Keratinocyte (primary cell): ENCODE measurements around the gene HES3. TPM values are rescaled to one million over a fixed set of nuclear protein-coding genes. Genes with fewer than 3 reads are reported as not detected.

Source experiments
- DNase-seq: peaks from one replicate; pipeline ENCODE4 v3.0.0-alpha.2; 2011; ENCODE audit warnings: low read depth, missing footprints, low spot score
- FAIRE-seq: peaks from 2 replicates; lab custom pipeline; 2011; peaks lifted over from hg19 to GRCh38; lab: Jason Lieb, UNC
- H2AFZ ChIP-seq: 2 replicates; pipeline ENCODE4 v1.6.0; 2012; ENCODE audit warnings: low read length, control low read depth, inconsistent platforms; ENCODE audit not compliant: control insufficient read depth
- H3K27ac ChIP-seq: 2 replicates; pipeline ENCODE4 v1.5.1; 2011; ENCODE audit warnings: low read length; ENCODE audit not compliant: control insufficient read depth, insufficient read depth
- H3K27me3 ChIP-seq: 3 replicates; pipeline ENCODE4 v1.6.0; 2011; ENCODE audit warnings: low read length; ENCODE audit not compliant: control insufficient read depth, insufficient read depth; ENCODE audit errors: extremely low read depth
- H3K36me3 ChIP-seq, 2 experiments: 2 replicates in 1 of 2; 3 replicates in 1 of 2; pipeline ENCODE4 v1.5.1; 2011; ENCODE audit warnings: low read length in 2 of 2, mild to moderate bottlenecking in 1 of 2; ENCODE audit not compliant: control insufficient read depth in 2 of 2, insufficient read depth in 2 of 2; ENCODE audit errors: extremely low read depth in 1 of 2
- H3K4me1 ChIP-seq: 3 replicates; pipeline ENCODE4 v1.5.1; 2011; ENCODE audit warnings: low read length; ENCODE audit not compliant: control insufficient read depth, insufficient read depth; ENCODE audit errors: extremely low read depth
- H3K4me2 ChIP-seq: 3 replicates; pipeline ENCODE4 v1.6.0; 2011; ENCODE audit warnings: low read depth, low read length; ENCODE audit not compliant: control insufficient read depth, insufficient read depth; ENCODE audit errors: extremely low read depth
- H3K4me3 ChIP-seq, 3 experiments: fragments of 200-600 bp in 1 of 3; sonication (generic) in 1 of 3; 2 replicates in 2 of 3; 3 replicates in 1 of 3; pipeline ENCODE4 v1.5.1; 2011 to 2016; ENCODE audit warnings: low read length in 3 of 3, mild to moderate bottlenecking in 3 of 3, control low read depth in 2 of 3, inconsistent platforms in 1 of 3, low read depth in 1 of 3, mixed read lengths in 1 of 3, mixed run types in 1 of 3, moderate library complexity in 1 of 3; ENCODE audit not compliant: control insufficient read depth in 2 of 3, insufficient read depth in 2 of 3; ENCODE audit errors: extremely low read depth in 1 of 3
- H3K79me2 ChIP-seq: 2 replicates; pipeline ENCODE4 v1.6.0; 2012; ENCODE audit warnings: low read length; ENCODE audit not compliant: control insufficient read depth, insufficient read depth
- H3K9ac ChIP-seq: 3 replicates; pipeline ENCODE4 v1.6.0; 2011; ENCODE audit warnings: low read length; ENCODE audit not compliant: control insufficient read depth, insufficient read depth; ENCODE audit errors: extremely low read depth
- H3K9me1 ChIP-seq: 3 replicates; pipeline ENCODE4 v1.6.0; 2011; ENCODE audit warnings: low read length; ENCODE audit not compliant: control insufficient read depth, insufficient read depth; ENCODE audit errors: extremely low read depth
- H3K9me3 ChIP-seq: 2 replicates; pipeline ENCODE4 v1.5.1; 2012; ENCODE audit warnings: low read depth, low read length; ENCODE audit not compliant: control insufficient read depth
- H4K20me1 ChIP-seq: 3 replicates; pipeline ENCODE4 v1.6.0; 2011; ENCODE audit warnings: low read length; ENCODE audit not compliant: control insufficient read depth, insufficient read depth; ENCODE audit errors: extremely low read depth
- EZH2 ChIP-seq: IDR thresholded peaks from one replicate; pipeline ENCODE4 v1.6.1; 2012; ENCODE audit warnings: inconsistent platforms, mild to moderate bottlenecking, low read length, moderate library complexity
- dilution Hi-C: fragments of 300-500 bp; cut with MboI; formaldehyde crosslinking; loops from one replicate; pipeline ENCODE4 v1.7.0; 2020; ENCODE audit warnings: low sequenced_read_pairs; ENCODE audit not compliant: extremely low pct_ligation_motif_present
- polyA plus RNA-seq, 5 experiments: library from polyadenylated mRNA; depleted of rRNA in 3 of 5; stranded (reverse) in 3 of 5; stranded (forward) in 1 of 5; unstranded in 1 of 5; fragments of >200 nt; gene quantifications; 1 replicate in 1 of 5; 2 replicates in 3 of 5; 3 replicates in 1 of 5; pipeline versions ENCODE4 v1.2.1 to v1.2.3, GENCODE V29; 2011 to 2012; ENCODE audit warnings: missing spikeins in 2 of 5, low read depth in 1 of 5, low replicate concordance in 1 of 5
- TF ChIP-seq, protein P1 (sequence below), 3 experiments: IDR thresholded peaks in 1 of 3; conservative IDR thresholded peaks in 1 of 3; optimal IDR thresholded peaks in 1 of 3; 2 replicates in 2 of 3; 3 replicates in 1 of 3; pipeline versions ENCODE3 to v1.5.1; 2011; ENCODE audit warnings: low read length in 3 of 3, mild to moderate bottlenecking in 3 of 3, moderate library complexity in 2 of 3, control low read depth in 1 of 3, inconsistent platforms in 1 of 3; ENCODE audit not compliant: insufficient read depth in 2 of 3; ENCODE audit errors: extremely low read depth in 1 of 3

The HES3 gene
- polyA plus RNA-seq, 1 donor (not counting 4 experiments of a cell fraction or from before 2014, with no cell fraction given) = not detected

GRCh38 chr1:6258675-6259074 lies 14.7 kb downstream of the HES3 start:
- TF ChIP-seq EZH2 = no peak
- TF ChIP-seq, protein P1, sequence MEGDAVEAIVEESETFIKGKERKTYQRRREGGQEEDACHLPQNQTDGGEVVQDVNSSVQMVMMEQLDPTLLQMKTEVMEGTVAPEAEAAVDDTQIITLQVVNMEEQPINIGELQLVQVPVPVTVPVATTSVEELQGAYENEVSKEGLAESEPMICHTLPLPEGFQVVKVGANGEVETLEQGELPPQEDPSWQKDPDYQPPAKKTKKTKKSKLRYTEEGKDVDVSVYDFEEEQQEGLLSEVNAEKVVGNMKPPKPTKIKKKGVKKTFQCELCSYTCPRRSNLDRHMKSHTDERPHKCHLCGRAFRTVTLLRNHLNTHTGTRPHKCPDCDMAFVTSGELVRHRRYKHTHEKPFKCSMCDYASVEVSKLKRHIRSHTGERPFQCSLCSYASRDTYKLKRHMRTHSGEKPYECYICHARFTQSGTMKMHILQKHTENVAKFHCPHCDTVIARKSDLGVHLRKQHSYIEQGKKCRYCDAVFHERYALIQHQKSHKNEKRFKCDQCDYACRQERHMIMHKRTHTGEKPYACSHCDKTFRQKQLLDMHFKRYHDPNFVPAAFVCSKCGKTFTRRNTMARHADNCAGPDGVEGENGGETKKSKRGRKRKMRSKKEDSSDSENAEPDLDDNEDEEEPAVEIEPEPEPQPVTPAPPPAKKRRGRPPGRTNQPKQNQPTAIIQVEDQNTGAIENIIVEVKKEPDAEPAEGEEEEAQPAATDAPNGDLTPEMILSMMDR (optimal IDR thresholded peaks at IDR 0.05 in 1 of 3, IDR thresholded peaks at IDR 0.05 in 1 of 3, conservative IDR thresholded peaks at IDR 0.05 in 1 of 3; ENCODE audit: extremely low read depth in 1 of 3, insufficient read depth in 2 of 3, low read length in 3 of 3) = no peak
- Histone ChIP-seq H4K20me1 (no peaks in the 10 kb centered on the region), H3K79me2 (no peaks in the 10 kb centered on the region), H3K9me1 (peaks cover 3% of the 10 kb centered on the region), H3K27ac (peak overlapping the region; percentile 26), H3K4me1 (peaks cover 18% of the 10 kb centered on the region), H3K4me3 (no peak overlapping the region), H2AFZ (no peak overlapping the region), H3K9me3 (no peaks in the 10 kb centered on the region), H3K4me2 (peak overlapping the region; percentile 78), H3K27me3 (no peaks in the 10 kb centered on the region), H3K36me3 (peaks cover 3% of the 10 kb centered on the region in 2 experiments), H3K9ac (no peak overlapping the region)
- peak; percentile 53 for DNase-seq
- FAIRE-seq = peak; percentile 95
- dilution Hi-C loops = no loop called here

DNA sequence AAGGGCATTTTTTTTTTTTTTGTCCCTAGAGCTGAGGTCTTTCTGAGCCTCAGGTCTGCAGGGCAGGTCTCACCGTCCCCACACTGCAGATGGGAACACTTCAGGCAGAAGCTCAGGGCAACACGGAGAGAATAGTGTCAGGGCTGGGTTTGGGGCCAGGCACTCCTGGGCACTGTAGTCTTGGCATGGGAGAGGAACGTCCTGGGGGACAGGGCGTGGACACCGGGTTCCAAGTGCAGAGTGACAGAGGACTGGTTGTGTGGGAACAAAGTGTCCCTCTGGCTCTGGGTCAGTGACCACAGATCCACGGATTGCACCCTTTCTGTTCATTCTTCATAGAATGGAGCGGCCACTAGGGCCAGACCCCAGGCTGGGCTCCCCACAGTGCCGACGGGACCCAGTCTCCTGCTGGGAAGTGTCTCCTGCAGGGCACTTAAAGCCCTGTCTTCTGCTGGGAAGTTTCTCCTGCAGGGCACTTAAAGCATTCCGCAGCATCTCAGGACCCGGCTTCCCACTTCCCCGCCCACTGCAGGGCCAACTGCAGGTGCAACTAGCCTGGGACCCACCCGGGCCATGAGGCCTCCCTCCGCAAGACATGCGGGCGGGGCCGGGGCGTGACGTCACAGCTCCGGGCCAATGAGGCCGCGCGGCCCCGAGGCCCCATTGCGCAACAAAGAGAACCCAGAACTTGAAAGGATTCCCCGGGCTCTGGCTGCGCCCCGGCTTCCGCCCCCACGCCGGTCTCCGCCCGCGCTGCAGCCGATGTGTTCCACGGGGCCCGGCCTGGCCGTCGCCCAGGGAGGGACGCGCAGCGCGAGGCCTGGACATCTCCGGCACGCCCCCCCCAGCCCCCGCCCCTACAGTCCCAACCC lies 15.7 kb downstream of the HES3 start:
- no peaks in the 10 kb centered on the region for H4K20me1 ChIP-seq
- DNase-seq (peak; percentile 80), FAIRE-seq (no peak)
- no peak overlapping the region for H3K27ac ChIP-seq
- peaks cover 0 to 5% of the 10 kb centered on the region in 2 experiments for H3K36me3 ChIP-seq
- peak overlapping the region; percentile 44 for H3K9ac ChIP-seq
- dilution Hi-C loops = no loop called here
- H3K9me3 ChIP-seq = no peaks in the 10 kb centered on the region
- no peak overlapping the region for H2AFZ ChIP-seq
- TF ChIP-seq, protein P1 (optimal IDR thresholded peaks at IDR 0.05 in 1 of 3, IDR thresholded peaks at IDR 0.05 in 1 of 3, conservative IDR thresholded peaks at IDR 0.05 in 1 of 3; ENCODE audit: extremely low read depth in 1 of 3, insufficient read depth in 2 of 3, low read length in 3 of 3) = no peak
- no peaks in the 10 kb centered on the region for H3K27me3 ChIP-seq
- H3K4me1 ChIP-seq = peaks cover 21% of the 10 kb centered on the region
- H3K4me3 ChIP-seq = peak overlapping the region; percentile 19 to 73 (median 71)
- H3K4me2 ChIP-seq = peak overlapping the region; percentile 78
- H3K9me1 ChIP-seq = peaks cover 3% of the 10 kb centered on the region
- H3K79me2 ChIP-seq = no peaks in the 10 kb centered on the region
